Activated T-helper 2 cell treated with anti-CD3 and anti-CD28 coated beads, Interferon-gamma antibody, Interleukin-2, Interleukin-4, amounts not matched to agents 10 μg/mL and 5 μg/mL and 100 μg/mL, durations not matched to agents 14 hours and 24 hours and 36 hours (primary cell): ENCODE results near the gene DISP2. TPM values are rescaled to one million over a fixed set of nuclear protein-coding genes. Genes with fewer than 3 reads are reported as not detected.

Source experiments
- DNase-seq: peaks from one replicate; pipeline ENCODE4 v3.0.0; 2021; ENCODE audit warnings: low spot score
- H3K27ac Mint-ChIP-seq: one replicate; pipeline ENCODE4 v1.8.0; 2021; ENCODE audit warnings: mixed read lengths
- H3K27me3 Mint-ChIP-seq: one replicate; pipeline ENCODE4 v1.8.0; 2021; ENCODE audit warnings: low read depth, mixed read lengths
- H3K36me3 Mint-ChIP-seq: one replicate; pipeline ENCODE4 v1.8.0; 2021; ENCODE audit warnings: low read depth, mixed read lengths
- H3K4me1 Mint-ChIP-seq: one replicate; pipeline ENCODE4 v1.8.0; 2021; ENCODE audit warnings: low read depth, mixed read lengths
- H3K4me3 Mint-ChIP-seq: one replicate; pipeline ENCODE4 v1.8.0; 2021; ENCODE audit warnings: low read depth, mild to moderate bottlenecking, moderate library complexity, mixed read lengths
- H3K9me3 Mint-ChIP-seq: one replicate; pipeline ENCODE4 v1.8.0; 2021; ENCODE audit warnings: mixed read lengths
- intact Hi-C: fragments of 100-400 bp; cut with micrococcal nuclease; formaldehyde crosslinking; loops from one replicate; pipeline ENCODE4 v1.15.1; 2023
- total RNA-seq: library from RNA; stranded (reverse); gene quantifications from 2 replicates; pipeline ENCODE4 v1.2.3, GENCODE V29; 2022

The DISP2 gene
- total RNA-seq, 1 donor from 2014 or later = 0.39 TPM

DNA sequence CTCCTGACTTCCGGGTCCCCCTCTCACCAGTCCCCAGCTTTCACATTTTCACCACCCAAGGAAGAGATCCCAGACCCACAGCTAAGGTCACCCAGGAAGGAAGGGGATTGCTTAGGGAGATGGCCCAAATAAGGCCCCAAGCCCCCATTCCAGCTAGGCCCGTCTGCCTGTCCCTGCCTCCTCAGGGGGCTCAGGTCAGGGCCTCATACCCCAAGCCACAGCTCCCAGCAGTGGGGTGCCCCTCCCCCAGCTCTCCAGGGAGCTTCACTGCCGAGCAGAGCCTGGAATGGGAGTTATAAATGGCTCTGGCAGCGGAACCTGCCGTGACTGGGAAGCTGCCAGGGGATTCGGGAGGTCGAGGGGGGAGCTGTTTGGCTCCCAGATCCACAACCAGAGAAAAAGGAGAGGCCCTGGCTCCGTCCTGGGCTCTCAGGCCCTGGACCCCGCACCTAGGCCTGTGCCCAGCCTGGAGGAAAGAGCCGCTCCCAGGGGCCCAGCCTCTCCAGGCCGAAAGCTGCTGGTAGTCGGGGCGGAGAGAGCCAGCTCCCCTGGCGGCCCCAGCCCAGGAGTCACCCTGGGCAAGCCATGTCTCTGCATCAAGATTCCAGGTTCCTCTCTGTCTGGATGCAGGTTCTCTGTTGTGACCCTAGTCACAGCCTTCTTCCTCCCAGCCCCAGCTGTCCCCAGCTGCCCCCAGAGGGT lies 17.8 kb upstream of the DISP2 start:
- Mint-ChIP-seq H3K4me3 (no peak overlapping the region), H3K27me3 (no peaks in the 10 kb centered on the region), H3K27ac (no peak overlapping the region), H3K4me1 (peaks cover 2% of the 10 kb centered on the region), H3K36me3 (no peaks in the 10 kb centered on the region), H3K9me3 (no peaks in the 10 kb centered on the region)
- no peak for DNase-seq
- intact Hi-C loops = no loop called here

DNA sequence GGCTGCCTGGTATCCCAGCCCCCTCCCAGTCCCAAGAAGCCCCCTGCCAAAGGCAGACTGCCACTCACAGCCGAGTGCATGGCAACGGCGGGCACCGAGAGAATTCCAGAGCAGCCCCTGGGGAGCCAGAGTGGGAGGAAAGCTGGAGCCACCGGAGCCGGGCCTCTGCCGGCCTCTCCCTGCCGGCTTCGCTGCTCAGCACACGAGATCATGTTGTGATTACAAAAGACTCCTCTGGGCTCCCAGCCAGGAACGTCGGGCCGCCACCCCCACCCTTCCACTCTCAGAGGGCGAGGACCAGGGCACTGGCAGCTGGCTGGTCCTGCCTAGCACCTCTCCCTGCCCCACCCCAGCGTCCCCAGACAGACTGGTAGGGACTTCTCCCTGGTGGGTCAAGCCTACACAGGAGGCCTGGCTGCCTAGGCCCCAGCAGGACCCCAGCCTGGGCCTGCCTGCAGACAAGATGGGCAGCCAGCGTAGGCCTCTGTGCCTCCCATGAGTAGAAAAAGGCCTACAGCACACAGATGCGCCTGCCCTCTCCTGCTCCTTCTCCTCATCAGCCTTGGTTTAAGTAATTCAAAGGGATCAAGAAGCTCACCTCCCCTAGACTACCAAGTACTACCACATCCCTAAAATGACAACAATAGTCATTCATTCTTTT lies 17.1 kb upstream of the DISP2 start, which contains the start of gene CCDC9B:
Gene CCDC9B, minus strand, starts transcription at position 200 of the 661 bp plus-strand sequence. Its CDS starts 120 bp downstream, at position 80.
- no peak for DNase-seq
- H3K27ac Mint-ChIP-seq = no peak within 1 kb of the TSS
- intact Hi-C loops = no loop called here
- no peaks in the 10 kb centered on the region for H3K36me3 Mint-ChIP-seq
- H3K27me3 Mint-ChIP-seq = no peaks in the 10 kb centered on the region
- no peak within 1 kb of the TSS for H3K4me3 Mint-ChIP-seq
- H3K9me3 Mint-ChIP-seq = no peaks in the 10 kb centered on the region
- H3K4me1 Mint-ChIP-seq = peaks cover 2% of the 10 kb centered on the region

DNA sequence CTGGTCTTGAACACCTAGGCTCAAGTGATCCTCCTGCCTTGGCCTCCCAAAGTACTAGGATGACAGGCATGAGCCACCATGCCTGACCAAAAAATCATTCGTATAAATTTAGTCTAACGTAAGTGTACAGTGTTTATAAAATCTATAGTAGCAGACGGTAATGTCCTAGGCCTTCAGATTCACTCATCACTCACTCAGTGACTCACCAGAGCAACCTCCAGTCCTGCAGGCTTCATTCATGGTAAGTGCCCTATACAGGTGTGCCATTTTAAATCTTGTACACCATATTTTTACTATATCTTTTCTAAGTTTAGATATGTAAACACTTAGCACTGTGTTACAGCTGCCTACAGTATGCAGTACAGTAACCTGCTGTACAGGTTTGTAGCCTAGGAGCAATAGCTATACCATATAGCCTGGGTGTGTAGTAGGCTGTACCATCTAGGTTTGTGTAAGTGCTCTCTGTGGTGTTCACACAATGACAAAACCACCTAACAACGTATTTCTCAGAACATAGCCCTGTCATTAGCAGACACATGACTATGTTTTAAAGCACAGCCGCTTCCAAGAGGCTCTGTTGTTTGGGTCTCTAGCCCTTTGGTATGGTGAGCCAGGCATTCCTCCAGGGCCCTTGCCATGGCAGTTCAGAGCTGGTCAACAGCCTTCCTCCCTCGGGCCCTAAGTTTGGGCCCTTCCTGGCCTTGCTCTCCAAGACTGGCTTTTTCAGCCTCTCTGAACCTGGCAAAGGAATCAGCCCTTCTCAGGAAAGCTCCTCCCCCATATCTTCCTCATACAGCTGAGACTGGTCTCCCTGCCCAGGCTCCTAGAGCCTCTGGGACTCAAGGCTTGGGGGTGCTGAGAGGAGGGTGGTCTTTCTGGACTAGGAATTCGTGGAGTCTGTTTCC lies 15.4 kb upstream of the DISP2 start:
- Mint-ChIP-seq H3K4me1 (peaks cover 2% of the 10 kb centered on the region), H3K36me3 (no peaks in the 10 kb centered on the region), H3K4me3 (no peak overlapping the region), H3K9me3 (no peaks in the 10 kb centered on the region), H3K27ac (no peak overlapping the region), H3K27me3 (no peaks in the 10 kb centered on the region)
- no peak for DNase-seq
- intact Hi-C loops = no loop called here

DNA sequence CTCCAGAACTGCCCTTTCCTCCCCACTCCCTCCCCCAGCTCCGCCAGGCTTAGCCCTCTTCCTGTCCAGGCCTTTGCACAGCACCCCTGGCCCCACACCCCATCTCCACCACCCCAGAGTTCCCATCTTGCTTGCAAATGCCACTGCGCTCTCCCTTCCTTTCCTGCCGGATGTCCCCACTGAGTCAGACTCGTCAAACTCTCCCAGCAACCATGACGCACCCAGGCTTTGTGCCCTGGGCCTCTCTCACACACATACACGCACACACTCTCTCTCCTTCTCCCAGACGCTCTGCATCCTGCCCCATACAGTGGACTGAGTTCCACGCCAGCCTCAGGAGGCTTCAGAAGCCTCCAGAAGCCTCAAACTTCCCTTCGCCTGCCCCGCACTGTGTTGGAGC lies 14.5 kb upstream of the DISP2 start:
- Mint-ChIP-seq H3K27ac (no peak overlapping the region), H3K36me3 (no peaks in the 10 kb centered on the region), H3K4me3 (no peak overlapping the region), H3K9me3 (no peaks in the 10 kb centered on the region), H3K27me3 (no peaks in the 10 kb centered on the region), H3K4me1 (no peaks in the 10 kb centered on the region)
- DNase-seq = no peak
- intact Hi-C loops = no loop called here

DNA sequence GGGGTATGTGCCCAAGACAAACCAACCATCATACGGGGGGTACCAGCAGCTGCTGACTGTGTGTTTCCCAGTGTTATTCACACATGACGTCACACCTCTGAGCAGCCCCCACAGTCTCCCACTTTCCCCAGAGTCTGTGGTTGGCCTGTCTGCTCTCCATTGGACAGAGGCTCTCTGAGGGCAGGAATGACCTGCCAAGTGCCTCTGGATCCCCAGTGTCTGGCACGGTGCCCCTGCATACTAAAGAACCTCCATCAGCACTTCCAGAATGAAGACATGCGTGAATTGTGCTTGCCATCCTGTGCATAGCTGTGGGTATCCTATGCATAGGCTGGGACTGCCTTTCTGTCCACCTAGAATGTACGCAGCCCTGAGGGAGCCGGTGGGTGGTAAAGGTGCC lies 13.8 kb upstream of the DISP2 start:
- H3K27ac Mint-ChIP-seq = no peak overlapping the region
- H3K36me3 Mint-ChIP-seq = no peaks in the 10 kb centered on the region
- no peak for DNase-seq
- H3K27me3 Mint-ChIP-seq = no peaks in the 10 kb centered on the region
- no peaks in the 10 kb centered on the region for H3K9me3 Mint-ChIP-seq
- no peak overlapping the region for H3K4me3 Mint-ChIP-seq
- no peaks in the 10 kb centered on the region for H3K4me1 Mint-ChIP-seq
- intact Hi-C loops = loop anchor here (1.0 kb wide), 1 partner anchor 78 kb away; no protein-coding TSS in a partner anchor

DNA sequence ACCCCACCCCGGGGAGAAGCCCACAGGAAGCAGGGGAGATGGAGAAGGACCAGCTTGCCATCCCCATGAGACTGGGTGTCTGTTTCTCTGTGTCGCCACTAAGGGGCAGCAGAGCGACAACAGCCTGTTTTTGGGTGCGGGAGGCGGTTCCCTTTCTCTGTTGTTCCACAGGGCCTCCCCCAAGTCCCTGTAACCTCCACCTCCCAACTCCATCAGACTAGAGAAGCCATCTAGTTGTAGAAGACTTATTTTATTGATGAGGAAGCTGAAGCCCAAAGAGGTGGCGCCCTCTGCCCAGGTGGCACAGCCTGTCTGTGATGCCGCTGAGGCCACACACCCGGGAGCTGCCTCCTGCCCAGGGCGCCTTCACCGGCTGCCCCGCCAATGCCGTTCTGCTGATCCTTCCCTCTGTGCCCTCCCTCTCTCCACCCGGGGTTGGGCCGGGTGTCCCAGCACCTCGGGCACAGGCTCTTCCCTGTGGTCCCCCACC lies 13.3 kb upstream of the DISP2 start:
- Mint-ChIP-seq H3K4me3 (no peak overlapping the region), H3K36me3 (no peaks in the 10 kb centered on the region), H3K9me3 (no peaks in the 10 kb centered on the region), H3K27me3 (no peaks in the 10 kb centered on the region), H3K27ac (no peak overlapping the region), H3K4me1 (no peaks in the 10 kb centered on the region)
- intact Hi-C loops = loop anchor here (1.0 kb wide), 1 partner anchor 78 kb away; no protein-coding TSS in a partner anchor
- peak; percentile 64 for DNase-seq

DNA sequence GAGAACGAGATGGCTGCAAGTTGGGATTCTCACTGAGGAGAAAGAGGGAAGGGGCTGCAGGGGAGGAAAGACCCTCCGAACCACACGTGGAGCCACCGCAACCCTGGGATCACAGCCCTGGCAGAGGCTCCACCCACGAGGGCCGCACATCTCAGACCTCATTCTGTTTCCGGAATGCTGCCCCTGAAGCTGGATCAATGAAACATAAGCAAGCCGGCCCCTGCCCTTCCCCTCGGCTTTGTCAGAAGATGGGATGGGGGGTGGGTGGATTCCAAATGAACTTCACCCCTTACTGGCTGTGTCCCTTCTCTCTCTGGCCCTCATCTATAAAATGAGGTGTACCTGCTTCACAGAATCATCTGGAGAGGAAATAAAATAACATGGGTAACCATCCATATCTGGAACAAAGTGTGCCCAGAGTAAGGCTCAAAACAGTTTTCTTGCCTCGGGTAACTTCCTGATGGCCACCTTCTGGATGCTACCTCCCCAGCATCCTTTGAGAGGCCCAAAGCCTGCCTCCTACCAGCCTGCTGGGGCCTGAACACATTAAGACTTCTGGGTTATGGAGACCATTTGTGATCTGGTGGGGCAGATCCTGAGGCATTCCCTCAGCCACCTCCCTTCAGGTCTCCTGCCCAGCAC lies 12.7 kb upstream of the DISP2 start:
- no peaks in the 10 kb centered on the region for H3K27me3 Mint-ChIP-seq
- H3K36me3 Mint-ChIP-seq = no peaks in the 10 kb centered on the region
- H3K27ac Mint-ChIP-seq = no peak overlapping the region
- no peaks in the 10 kb centered on the region for H3K9me3 Mint-ChIP-seq
- intact Hi-C loops = no loop called here
- H3K4me3 Mint-ChIP-seq = no peak overlapping the region
- DNase-seq = no peak
- no peaks in the 10 kb centered on the region for H3K4me1 Mint-ChIP-seq

DNA sequence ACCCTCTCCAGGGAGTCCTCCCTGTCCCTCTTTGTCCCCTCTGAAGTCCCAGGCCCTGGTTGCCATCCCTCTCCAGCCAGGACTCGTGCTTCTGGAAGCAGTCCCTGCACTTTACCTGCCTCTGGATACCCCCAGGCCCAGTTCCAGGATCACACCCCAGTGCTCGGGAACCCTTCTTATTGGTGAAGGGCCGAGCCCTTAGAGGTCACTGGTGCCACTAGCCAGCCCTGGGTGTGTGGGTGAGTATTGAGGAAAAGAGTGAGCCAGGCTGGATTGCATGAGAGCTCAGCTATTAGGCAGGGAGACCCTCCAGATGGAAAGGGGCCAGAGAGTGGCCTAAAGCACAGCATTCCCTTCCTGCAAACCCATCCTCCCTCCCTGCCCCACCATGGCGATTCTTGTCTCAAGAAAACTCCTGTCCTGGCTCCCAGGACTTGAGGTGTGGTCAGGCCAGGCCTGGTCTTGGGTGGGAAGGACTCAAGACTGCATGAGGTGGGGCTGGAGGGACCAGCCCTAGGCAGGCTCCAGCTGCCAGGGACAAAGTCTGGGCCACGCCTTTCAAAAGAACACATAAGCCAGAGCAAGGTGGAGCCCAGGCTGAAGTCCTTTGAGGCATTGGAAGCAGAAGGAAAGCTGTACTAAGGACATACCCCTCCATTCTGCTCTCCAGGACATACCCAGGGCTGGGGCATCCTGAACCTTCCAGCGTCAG lies 12.0 kb upstream of the DISP2 start:
- no peak overlapping the region for H3K4me3 Mint-ChIP-seq
- H3K4me1 Mint-ChIP-seq = no peaks in the 10 kb centered on the region
- H3K9me3 Mint-ChIP-seq = no peaks in the 10 kb centered on the region
- no peaks in the 10 kb centered on the region for H3K36me3 Mint-ChIP-seq
- H3K27ac Mint-ChIP-seq = no peak overlapping the region
- no peak for DNase-seq
- H3K27me3 Mint-ChIP-seq = no peaks in the 10 kb centered on the region
- intact Hi-C loops = no loop called here

DNA sequence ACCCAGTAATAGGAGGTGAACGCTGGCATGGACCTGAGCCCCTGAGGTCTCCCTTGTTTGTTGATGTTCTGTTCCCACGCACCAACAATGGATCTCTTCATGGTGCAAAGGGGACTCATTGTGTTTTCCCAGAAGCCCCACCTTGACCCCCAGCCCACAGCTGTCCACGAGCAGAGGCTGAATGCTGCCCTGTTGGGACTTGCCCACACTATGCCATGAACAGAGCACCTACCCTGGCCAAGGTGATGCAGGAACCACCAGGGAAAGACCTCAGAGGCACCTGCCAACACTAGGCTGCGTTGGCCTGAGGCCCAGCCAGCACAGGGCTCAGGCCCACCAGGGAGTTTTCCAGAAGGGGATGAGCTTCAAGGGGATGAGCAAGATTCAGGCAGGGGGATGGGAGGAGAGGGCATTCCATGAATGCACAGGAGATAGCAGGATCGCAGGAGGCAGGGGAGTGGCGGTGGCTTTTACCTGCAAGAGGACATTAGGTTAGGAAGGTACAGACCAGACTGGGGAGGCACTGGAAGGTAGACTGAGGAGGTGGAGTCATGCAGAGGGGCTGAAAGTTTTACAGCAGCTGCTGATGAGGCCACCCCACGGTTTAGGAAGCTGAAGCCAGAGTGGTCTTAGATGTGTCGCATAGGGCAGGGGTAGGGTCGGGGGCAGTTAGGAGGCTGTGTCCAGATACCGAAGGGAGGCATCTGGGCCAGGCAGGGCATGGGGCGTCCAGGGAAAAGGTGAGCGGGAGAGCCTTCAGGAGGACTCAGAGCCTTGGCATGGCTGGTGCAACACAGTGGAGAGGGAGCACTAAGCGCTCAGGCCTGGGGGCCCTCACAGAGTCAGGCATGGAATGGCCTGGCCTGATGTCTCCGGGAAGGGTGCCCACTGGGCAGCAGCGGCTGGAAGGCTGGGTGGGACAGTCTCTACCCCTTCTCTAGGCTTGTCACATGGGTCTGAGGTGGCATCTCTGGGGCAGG lies 11.2 kb upstream of the DISP2 start:
- DNase-seq = no peak
- no peak overlapping the region for H3K4me3 Mint-ChIP-seq
- H3K27me3 Mint-ChIP-seq = no peaks in the 10 kb centered on the region
- no peaks in the 10 kb centered on the region for H3K36me3 Mint-ChIP-seq
- H3K9me3 Mint-ChIP-seq = no peaks in the 10 kb centered on the region
- H3K4me1 Mint-ChIP-seq = no peaks in the 10 kb centered on the region
- H3K27ac Mint-ChIP-seq = no peak overlapping the region
- intact Hi-C loops = no loop called here

DNA sequence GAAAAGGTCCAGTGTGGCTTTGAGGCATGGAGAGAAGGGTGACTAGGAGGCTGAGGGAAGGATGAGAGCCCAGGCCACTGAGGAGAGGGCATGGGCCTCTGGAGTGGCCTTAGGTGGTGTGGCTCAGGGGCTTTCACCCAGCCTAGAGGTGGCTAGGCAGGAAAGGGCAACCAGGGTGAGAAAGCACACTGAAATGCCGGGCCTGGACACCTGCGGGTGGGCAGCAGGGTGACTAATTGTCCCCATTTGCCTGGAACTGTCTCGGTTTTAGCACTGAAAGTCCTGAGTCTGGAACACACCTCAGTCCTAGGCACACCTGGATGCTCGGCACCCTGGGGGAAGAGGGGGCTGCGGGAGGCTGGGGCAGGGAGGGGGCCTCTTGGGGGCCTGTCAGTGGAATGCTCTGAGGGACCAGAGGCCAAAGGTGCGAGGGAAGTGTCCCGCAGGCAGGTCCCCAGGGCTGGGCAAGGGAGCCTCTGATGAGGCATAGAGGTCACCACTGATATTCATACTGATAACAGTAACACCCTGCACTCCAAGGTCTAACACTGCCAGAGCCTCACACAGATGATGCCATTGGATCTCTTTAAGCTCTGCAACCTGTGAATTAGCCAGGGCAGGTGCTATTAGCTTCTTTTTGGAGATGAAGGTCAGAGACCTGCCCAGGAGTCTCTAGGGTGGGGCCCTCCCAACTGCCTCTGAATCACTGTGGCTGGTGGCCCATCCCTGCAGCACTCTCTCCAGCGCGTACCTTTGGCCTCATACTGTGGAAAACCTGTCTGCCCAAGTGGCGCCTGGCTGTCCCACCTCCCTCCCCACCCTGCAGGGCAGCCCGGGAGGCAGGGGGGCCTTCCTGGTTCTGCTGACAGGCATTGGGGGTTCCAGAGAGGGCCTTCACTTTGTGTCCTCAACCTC lies 10.2 kb upstream of the DISP2 start:
- H3K4me3 Mint-ChIP-seq = no peak overlapping the region
- intact Hi-C loops = no loop called here
- no peak overlapping the region for H3K27ac Mint-ChIP-seq
- H3K9me3 Mint-ChIP-seq = no peaks in the 10 kb centered on the region
- DNase-seq = no peak
- H3K36me3 Mint-ChIP-seq = no peaks in the 10 kb centered on the region
- no peaks in the 10 kb centered on the region for H3K4me1 Mint-ChIP-seq
- H3K27me3 Mint-ChIP-seq = no peaks in the 10 kb centered on the region
